AG09319 (cell line): ENCODE data around the gene C17orf107.
"Not testable (repeated sequence)": the region's sequence is repeated elsewhere in the genome, so short reads cannot be mapped to it uniquely, and the experiment has no call there.

ENCODE experiments used
- DNase-seq: peaks from one replicate; pipeline ENCODE4 v3.0.0-alpha.2; 2010; ENCODE audit warnings: low read depth; ENCODE audit errors: extremely low read depth
- CTCF ChIP-seq: IDR thresholded peaks from 2 replicates; pipeline ENCODE4 v1.5.1; 2011; ENCODE audit warnings: low read depth, mild to moderate bottlenecking, inconsistent platforms, low read length, moderate library complexity

The C17orf107 gene

DNA sequence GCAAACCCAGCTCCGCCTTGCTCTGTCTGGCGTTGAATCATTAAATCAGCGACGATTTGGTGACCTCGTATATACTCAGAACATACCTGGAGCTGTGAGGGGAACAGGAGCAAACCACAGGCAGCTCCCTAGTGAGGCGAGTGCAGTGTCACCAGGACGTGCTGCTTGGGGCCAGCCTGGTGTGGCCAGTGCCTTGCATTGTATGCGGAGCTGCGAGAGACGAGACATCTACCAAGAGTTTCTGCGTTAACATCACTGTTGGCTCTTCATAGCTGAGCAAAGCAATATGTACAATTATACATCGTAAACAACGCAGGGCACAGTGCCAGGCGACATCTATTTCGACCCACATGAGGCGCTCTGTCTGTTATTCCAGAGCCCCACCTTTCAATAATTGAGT lies 38.3 kb upstream of the C17orf107 start:
- DNase-seq, result no peak
- TF ChIP-seq CTCF, result no peak

DNA sequence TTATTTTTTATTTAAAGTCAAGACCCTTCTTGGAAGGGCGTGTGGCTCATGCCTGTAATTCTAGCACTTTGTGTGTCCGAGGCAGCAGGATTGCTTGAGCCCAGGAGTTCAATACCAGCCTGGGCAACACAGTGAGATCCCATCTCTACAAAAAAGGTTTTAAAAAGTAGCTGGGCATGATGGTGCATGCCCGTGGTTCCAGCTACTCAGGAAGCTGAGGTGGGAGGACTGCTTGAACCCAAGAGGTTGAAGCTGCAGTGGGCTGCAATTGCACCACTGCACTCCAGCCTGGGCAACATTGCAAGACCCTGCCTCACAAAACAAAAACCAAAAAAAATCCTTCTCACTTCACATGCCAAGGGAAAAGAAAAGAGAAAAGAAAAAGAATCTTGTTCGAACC lies 36.6 kb upstream of the C17orf107 start:
- no peak for TF ChIP-seq CTCF

GRCh38 chr17:4863321-4863720 lies 36.0 kb upstream of the C17orf107 start:
- no peak for TF ChIP-seq CTCF
- no peak for DNase-seq

More for the DNA sequence above, 36.6 kb upstream of the C17orf107 start:
- DNase-seq, result no peak

GRCh38 chr17:4867535-4867934 lies 31.8 kb upstream of the C17orf107 start:
- not testable (repeated sequence) for DNase-seq

- not testable (repeated sequence) for DNase-seq
These were observed 30.0 kb upstream of the C17orf107 start for GRCh38 chr17:4869058-4869998.

DNA sequence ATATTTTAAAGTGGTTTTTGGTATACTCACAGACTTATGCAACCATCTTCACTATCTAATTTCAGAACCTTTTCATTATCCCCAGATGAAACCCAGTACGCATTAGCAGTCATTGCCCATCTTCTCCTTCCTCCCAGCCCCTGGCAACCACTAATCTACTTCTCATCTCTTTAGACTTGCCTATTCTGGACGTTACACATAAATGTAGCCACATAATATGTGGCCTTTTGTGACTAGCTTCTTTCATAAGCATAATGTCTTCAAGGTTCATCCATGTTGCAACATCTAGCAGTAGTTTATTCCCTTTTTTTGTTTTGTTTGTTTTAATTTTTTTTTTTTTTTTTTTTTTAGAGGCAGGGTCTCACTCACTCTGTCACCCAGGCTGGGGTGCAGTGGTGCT lies 28.5 kb upstream of the C17orf107 start:
- no peak for DNase-seq
- no peak for TF ChIP-seq CTCF

- TF ChIP-seq CTCF, result no peak
- no peak for DNase-seq
These were observed 26.6 kb upstream of the C17orf107 start for GRCh38 chr17:4872786-4873185.

DNA sequence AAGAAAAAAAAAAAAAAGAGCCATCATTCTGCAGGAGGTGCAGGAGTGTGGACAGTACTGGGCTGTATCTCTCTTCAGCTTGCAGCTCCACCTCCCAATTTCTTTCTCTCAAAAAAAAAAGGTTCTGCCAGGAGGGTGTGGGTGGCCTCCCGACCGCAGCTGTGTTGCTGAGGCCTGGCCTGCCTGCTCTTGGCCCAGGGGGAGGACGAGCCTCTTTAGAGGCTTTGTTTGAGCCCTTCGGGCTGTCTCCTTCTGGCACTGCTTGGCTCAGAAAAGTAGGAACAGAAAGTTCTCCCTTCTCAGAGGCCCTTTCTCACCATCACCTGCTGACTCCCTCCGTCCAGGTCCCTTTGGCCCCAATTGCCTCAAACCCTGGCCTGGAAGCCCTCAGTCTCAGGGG lies 22.2 kb upstream of the C17orf107 start:
- no peak for DNase-seq
- no peak for TF ChIP-seq CTCF
